Glomerular visceral epithelial cell (primary cell): Measurements from ENCODE around the gene MAGI2.

ENCODE experiments used
- DNase-seq: peaks from one replicate; pipeline ENCODE4 v3.0.0-alpha.2; 2016; ENCODE audit errors: extremely low spot score

The MAGI2 gene

DNA sequence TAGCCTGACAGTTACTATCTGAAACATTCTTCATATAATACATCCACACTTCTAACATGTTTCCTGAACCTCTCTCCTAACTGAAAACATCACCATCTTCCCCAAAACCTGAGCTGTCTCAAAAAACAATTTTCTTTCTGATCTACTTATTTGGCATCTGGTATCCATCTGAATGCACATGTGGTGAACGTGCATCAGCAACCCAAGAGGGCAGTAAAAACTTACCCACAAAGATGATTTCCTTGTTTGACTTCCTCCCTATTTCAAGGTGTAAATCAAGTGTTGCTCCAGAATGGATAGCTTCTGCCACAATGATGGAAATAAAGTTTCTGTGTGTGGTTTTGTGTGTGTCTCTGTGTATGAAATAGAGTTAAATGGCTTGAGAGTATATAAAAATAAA is 500.4 kb downstream of the MAGI2 start:
- no peak for DNase-seq

DNA sequence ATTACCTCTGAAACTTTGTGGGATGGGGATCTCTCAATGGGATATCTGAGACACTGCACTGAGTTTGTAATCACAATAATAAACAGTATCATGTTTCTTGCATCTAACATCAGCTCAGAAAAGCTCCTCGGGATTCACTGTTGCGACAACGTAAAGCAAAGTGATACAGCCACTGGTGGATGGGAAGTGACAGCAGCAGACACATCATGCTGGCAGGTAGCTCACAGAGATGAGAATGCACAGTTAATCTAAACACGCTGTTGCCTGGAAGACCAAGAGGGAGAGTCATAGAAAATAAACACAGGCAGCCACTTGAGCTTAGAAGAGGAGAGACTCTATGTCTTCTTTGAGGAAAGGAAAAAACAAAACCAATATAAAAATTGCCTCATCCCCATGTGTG is 513.8 kb downstream of the MAGI2 start:
- no peak for DNase-seq

DNA sequence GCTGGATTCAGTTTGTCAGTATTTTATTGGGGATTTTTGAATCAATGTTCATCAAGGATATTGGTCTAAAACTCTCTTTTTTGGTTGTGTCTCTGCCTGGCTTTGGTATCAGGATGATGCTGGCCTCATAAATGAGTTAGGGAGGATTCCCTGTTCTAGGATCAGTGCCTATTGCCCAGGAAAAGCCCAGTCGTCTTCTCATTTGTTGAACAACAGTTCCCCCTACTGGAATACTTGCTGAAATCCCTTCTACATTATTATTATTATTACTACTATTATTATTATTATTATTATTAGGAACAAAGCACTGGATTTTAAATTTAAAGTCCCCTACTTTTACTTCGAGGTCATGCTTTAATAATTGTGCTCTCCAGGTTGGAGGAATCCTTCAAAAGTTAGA is 528.9 kb downstream of the MAGI2 start:
- DNase-seq = peak; percentile 12

DNA sequence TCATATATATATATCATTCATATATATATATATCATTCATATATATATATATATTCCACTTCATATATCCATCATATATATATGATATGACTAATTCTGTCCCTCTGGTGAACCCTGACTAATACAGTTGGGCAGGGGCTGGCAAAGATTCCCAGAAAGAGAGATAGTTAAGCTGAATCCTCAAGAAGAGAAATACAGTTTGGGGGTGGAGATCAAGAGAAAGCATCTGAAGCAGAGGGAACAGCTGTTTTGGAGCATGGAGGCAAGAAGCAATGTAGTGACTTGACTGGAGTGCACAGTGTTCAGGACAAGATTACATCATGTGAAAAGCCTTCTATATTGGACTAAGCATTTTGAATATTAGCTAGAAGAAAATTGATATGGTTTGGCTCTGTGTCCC is 540.7 kb downstream of the MAGI2 start:
- DNase-seq = peak; percentile 1

DNA sequence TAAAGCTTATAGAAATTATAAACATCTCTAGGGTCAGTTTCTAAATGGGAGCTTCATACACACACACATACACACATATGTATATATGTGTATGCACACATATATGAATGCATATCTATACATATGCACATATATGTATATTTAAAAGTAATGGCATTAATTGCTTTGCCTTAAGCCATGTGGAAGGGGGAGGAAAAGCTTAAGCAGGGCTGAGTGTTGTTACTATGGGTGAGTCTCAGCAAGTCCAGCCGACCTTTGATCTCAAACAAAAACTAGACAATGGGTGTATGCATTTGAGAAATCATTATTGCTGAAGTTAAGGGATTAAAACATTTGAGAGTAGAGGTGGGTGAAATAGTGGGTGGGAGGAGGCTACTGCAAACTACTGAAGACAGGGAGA is 546.7 kb downstream of the MAGI2 start:
- no peak for DNase-seq

DNA sequence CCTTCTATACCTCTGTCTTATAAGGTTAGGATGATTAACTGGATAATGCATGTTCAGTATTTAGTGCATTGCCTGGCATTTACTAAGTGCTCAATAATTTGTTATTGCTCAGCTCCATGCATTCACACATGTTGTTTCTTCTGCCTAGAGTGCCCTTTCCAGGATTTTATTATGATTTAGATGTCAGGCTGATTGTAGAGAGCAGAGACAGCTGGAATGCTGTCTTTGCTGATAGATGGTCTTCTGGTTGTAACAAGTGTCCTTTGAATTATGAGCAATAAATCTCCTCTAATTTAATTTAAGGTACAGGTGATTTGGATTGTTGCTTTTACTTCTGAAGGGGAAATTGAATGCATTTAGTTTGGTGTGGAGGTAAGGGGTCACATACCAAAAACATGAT is 548.0 kb downstream of the MAGI2 start:
- no peak for DNase-seq

DNA sequence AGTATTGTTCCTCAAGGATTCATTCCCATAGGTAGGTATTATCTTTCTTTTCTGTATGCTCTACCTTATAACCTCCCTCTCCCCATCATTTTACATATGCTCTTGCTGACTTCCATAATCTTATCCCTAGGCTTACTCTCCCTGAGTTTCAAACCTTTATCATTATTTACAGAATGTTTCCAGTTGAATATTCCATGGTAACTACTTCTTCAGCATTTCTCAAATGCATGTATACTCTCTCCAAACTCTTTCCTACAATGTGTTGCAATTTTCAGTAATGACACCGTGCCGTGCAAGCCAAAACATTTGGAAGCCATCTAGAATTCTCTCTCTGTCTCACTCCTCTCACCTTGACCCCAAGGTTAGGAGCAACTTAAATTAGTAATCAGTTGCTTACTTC is 548.5 kb downstream of the MAGI2 start:
- DNase-seq = no peak

GRCh38 chr7:78901566-78901965 is 551.9 kb downstream of the MAGI2 start:
- DNase-seq = no peak

GRCh38 chr7:78900806-78901205 is 552.7 kb downstream of the MAGI2 start:
- DNase-seq = no peak

DNA sequence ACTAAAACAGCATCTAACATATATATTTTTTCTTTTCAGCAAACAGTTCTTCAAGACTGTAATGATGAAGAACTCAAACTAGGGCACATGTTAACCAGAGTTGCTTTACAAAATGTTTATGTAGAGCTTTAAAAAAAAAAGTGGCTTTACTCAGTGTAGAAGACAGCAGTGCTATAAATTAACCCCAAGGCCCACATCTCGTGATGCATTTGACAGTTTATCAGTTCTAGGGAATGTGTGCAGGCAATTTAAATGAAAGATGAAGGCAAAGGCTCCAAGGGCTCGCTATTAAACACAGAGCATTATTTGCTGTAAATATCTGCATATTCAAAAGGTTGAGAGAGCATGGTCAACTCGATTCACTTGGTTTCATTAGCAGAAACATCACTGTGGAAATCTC is 558.1 kb downstream of the MAGI2 start:
- DNase-seq = no peak

GRCh38 chr7:78879206-78879605 is 574.3 kb downstream of the MAGI2 start:
- no peak for DNase-seq

DNA sequence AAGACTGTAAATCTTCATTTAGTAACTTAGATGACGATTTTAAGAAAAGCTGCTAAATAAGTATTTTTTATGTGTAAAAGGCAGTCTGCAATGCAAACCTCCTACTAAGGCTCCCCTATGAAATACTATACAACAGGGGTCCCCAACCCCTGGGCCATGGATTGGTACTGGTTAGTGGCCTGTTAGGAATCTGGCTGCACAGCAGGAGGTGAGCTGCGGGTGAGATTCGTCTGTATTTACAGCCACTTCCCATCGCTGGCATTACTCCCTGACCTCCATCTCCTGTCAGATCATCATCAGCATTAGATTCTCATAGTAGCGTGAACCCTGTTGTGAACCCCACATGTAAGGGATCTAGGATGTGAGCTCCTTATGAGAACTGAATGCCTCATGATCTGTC is 580.4 kb downstream of the MAGI2 start:
- DNase-seq = no peak

- DNase-seq = no peak
These were observed 589.1 kb downstream of the MAGI2 start for GRCh38 chr7:78864339-78864738.

DNA sequence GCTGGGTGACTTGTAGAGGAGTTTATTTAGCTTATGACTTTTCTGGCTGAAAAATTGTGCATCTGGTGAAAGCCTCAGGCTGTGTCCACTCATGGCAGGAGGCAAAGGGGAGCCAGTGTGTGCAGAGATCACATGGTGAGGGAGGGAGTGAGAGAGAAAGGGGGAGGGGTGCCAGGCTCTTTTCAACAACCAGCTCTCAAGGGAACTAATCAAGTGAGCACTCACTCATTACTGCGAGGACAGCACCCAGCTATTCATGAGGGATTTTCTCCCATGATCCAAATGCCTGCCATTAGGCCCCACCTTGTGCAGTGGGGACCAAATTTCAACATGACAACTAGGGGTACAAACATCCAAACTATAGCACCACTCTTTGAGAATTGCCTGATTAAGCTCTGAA is 590.2 kb downstream of the MAGI2 start:
- no peak for DNase-seq

GRCh38 chr7:78862411-78862900 is 591.0 kb downstream of the MAGI2 start:
- DNase-seq = no peak

DNA sequence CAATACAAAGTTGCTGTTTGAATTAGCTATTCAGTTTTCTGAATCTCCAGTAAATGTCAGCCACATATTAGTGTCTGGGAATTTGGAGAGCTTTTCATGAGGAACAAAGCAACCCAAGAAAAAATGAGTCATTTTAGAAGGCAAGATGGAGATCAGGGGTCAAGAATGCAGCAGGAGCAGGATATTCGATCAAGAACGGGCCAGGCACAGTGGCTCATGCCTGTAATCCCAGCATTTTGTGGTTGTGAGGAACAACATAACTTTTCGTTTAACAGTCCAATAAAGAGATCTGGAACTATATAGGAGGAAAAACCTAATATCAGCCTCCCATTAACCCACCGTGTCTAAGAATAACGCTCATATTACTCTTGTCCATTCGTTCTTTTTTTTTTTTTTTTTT is 600.5 kb downstream of the MAGI2 start:
- DNase-seq = no peak

- DNase-seq = no peak
These were observed 603.2 kb downstream of the MAGI2 start for GRCh38 chr7:78850093-78850740.

GRCh38 chr7:78845155-78845554 is 608.3 kb downstream of the MAGI2 start:
- no peak for DNase-seq

GRCh38 chr7:78842068-78842467 is 611.4 kb downstream of the MAGI2 start:
- DNase-seq = no peak

DNA sequence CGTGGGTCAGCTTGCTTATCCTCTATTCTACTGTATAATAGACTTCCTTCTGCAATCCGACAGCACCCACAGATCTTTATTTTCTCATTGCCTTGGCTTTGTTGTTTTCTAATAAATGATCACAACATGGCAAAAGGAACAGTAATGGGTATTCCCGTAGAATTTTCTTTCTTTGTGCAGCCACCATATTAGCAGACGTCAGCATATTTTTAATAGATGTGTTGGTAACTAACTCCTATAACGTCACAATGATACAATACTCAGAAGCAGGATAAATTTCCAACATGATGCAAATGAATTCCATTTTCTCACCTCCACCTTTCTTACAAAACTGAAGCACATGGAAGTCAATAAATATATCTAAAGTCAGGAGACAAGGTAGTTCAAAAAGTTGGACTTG is 617.6 kb downstream of the MAGI2 start:
- no peak for DNase-seq

DNA sequence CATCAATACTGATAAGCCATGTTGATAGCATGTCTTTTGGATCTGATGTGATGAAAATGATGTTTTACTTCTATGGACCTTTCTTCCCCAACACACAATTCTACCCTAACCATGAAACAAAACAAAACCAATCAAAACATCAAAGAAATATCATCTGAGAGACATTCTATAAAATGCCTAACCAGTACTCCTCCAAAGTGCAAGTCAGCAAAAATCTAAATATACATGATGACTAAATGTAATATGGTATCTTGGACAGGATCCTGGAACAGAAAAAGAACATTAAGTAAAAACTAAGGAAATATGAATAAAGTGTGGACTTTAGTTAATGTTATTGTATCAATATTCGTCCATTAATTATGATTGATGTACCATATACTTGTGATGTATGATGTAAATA is 625.1 kb downstream of the MAGI2 start:
- DNase-seq = no peak

DNA sequence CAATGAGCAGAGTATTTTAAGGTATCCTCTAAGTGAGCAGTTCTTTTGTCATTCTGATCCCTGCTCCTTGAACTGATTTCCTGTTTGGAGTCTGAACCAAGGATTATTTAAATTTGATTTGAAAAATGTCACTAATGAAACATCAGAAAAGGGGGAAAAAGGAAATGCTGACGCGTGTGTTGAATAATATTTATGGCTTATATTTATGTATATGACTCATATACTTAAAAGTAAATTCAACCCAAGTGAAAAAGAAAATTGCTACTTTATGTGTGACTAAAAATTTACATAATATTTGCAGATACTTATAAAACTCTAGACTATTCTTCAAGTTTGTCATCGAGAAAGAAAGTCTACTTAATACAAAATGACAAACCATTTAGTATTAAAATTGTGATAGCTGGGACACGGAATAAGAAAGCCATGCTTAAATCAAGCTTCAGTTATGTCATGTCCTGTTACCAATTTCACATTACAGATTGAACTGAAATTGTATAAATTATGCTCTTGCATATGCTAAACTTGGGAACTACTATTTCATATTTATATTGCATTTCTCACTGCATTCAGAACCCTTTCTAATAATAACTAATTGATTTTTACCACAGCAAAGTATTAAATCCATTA is 649.9 kb downstream of the MAGI2 start:
- no peak for DNase-seq

DNA sequence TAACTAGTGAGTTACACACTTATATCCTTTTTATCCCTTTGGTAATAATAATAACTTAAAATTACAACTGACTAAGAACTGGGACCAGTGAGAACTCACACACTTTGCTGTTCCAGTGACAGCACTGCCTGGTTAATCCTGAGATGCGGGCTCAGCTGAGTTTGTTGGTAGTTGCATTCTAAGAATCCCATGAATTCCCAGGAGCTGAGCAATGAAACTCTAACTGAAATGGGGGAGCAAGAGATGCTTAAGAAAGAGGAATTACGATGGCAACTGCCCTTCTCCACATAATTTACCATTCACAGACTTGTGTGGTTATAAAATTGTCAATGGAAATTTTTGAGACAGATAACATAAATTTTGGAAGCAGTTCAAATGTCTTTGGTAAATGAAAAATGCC is 659.4 kb downstream of the MAGI2 start:
- DNase-seq = no peak

DNA sequence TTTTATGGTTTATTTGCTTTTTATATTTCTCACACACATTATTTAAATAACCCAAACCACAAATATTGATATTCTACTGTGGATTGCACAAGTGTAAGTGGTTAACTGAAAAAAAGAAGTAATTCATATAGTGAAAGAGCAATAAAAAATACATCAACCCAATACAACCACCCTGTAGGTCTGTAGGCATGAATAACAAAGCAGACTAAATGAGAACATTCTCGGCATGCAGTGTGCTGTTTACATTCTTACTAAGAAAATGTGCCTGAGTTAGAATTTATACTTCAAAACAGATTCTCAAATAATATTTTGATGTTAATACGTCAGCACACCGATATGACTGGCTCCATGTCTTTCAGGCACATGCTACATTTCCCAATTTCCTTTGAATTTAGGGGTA is 660.8 kb downstream of the MAGI2 start:
- no peak for DNase-seq
